Measurements from ENCODE around the gene MEF2A.

GRCh38 chr15:99712415-99712814 is 146.6 kb downstream of the MEF2A start:
- TF ChIP-seq PATZ1 (CRISPR knock-in tag; IDR thresholded peaks at IDR 0.05; ENCODE audit: borderline replicate concordance), result no peak
- no peak for TF ChIP-seq GLIS3 (CRISPR knock-in tag; IDR thresholded peaks at IDR 0.05)
- no peak for TF ChIP-seq ESRRG (CRISPR knock-in tag; IDR thresholded peaks at IDR 0.05)
- TF ChIP-seq ZC3H10 (CRISPR knock-in tag; IDR thresholded peaks at IDR 0.05), result no peak
- no peak for TF ChIP-seq SNAI2 (CRISPR knock-in tag; IDR thresholded peaks at IDR 0.05)
- TF ChIP-seq OSR1 (CRISPR knock-in tag; IDR thresholded peaks at IDR 0.05), result no peak
- TF ChIP-seq POU6F1 (CRISPR knock-in tag; IDR thresholded peaks at IDR 0.05; ENCODE audit: borderline replicate concordance, low read depth), result no peak
